Stimulated activated CD4-positive, alpha-beta T cell treated with anti-CD3 and anti-CD28 coated beads, TNF-alpha, amount 100 ng/mL, for 48 hours (primary cell): ENCODE measurements around the gene GJA8.
"Not testable (repeated sequence)": the region's sequence is repeated elsewhere in the genome, so short reads cannot be mapped to it uniquely, and the experiment has no call there.

Experiments used
- DNase-seq, 3 donors: peaks; one replicate each; pipeline ENCODE4 v3.0.0-alpha.2; 2020; ENCODE audit warnings: low read depth in 3 of 3

Gene GJA8

GRCh38 chr1:147927689-147928088, 25.1 kb downstream of the GJA8 start:
- DNase-seq, result not testable (repeated sequence)

- DNase-seq, result peak; percentile 77 to 93 (median 86)
Observed at GRCh38 chr1:147928236-147929132, 25.9 kb downstream of the GJA8 start, which contains the start of gene GPR89B. TSS of gene GPR89B (plus strand) at chr1:147928420. CDS start at chr1:147928537, 117 bp downstream.

DNA sequence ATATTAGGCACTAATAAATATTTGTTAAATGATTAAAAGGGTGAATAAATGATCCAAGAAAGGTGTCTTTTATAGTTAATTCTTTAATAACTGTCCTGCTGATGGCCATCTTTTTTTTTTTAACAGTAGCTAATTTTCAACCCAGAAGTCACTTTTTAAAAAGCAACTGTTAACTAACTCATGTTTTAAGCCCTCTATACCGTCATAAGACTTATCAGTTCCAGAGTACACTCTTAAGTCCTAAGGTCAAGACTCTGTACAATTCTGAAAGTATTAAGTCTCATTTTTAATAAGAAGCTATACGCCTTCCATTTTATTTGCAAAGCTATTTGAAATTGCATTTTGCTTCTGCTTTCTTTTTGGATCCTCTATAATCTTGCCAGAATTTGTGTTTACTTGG, 28.5 kb downstream of the GJA8 start:
- not testable (repeated sequence) for DNase-seq

- not testable (repeated sequence) for DNase-seq
Observed at GRCh38 chr1:147935296-147935695, 32.7 kb downstream of the GJA8 start.

GRCh38 chr1:147940456-147940855, 37.9 kb downstream of the GJA8 start:
- not testable (repeated sequence) for DNase-seq

DNA sequence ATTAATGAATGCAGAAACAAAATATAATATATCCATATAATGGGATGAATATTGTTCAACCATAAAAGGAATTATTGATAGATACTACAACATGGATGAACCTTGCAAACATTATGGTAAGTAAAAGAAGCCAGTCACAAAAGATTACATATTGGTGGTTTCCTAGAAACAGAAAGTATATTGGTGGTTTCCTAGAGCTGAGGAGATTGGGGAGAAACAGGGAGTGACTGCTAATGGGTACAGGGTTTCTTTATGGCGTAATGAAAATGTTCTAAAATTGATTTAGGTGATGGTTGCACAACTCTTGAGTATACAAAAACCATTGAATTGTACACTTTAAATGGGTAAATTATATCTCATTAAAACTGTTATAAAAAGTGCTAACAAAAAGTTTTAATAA, 40.0 kb downstream of the GJA8 start:
- not testable (repeated sequence) for DNase-seq

- not testable (repeated sequence) for DNase-seq
Observed at GRCh38 chr1:147949517-147949916, 46.9 kb downstream of the GJA8 start.
